D721Med (cell line): ENCODE data around the gene BRMS1L.

Source experiments
- DNase-seq: peaks from one replicate; pipeline ENCODE4 v3.0.0; 2011; ENCODE audit warnings: low spot score; ENCODE audit not compliant: insufficient read length
- FAIRE-seq: peaks from 2 replicates; lab custom pipeline; 2011; peaks lifted over from hg19 to GRCh38; lab: Jason Lieb, UNC
- CTCF ChIP-seq: IDR thresholded peaks from 2 replicates; pipeline ENCODE4 v1.5.1; 2012; ENCODE audit warnings: mild to moderate bottlenecking, control low read depth; ENCODE audit not compliant: insufficient read depth; ENCODE audit errors: missing control alignments

Gene BRMS1L

DNA sequence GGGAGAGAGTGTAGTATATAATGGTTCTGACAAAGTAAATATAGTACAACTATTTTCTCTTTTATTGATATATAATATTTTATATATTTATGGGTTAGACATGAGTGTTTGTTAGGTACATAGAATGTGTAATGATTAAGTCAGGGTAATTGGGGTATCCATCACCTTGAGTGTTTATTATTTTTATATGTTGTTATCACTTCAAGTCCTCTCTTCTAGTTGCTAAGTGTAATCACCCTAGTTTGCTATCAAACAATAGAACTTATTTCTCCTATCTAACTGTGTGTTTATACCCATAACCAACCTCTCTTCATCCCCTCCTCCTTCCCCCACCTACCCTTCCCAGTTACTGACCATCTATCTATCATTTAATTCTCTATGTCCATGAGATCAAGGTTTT, 64.2 kb downstream of the BRMS1L start:
- FAIRE-seq (no peak), DNase-seq (no peak)
- TF ChIP-seq CTCF: no peak

DNA sequence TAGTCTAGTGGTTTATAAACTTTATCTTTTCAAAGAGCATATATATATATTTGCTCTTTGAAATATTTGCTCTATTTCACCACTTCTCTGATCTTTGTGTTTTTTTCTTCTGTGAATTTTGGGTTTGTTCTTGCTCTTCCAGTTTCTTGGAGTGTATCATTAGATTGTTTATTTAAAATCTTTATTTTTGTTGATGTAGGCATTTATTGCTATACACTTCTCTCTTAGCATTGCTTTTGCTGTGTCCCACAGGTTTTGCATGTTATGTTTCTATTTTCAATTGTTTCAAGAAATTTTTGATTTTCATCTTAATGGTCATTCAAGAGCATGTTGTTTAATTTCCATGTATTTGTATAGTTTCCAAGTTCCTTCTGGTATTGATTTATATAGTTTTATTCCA, 69.1 kb downstream of the BRMS1L start:
- no peak for FAIRE-seq
- no peak for TF ChIP-seq CTCF
- no peak for DNase-seq

GRCh38 chr14:35897616-35898111, 71.5 kb downstream of the BRMS1L start:
- TF ChIP-seq CTCF: no peak
- DNase-seq: peak; percentile 25
- FAIRE-seq: no peak

- FAIRE-seq (no peak), DNase-seq (no peak)
- TF ChIP-seq CTCF: no peak
Measured at GRCh38 chr14:35898217-35898775, 72.2 kb downstream of the BRMS1L start.

GRCh38 chr14:35900741-35901140, 74.6 kb downstream of the BRMS1L start:
- DNase-seq (no peak), FAIRE-seq (no peak)
- no peak for TF ChIP-seq CTCF

DNA sequence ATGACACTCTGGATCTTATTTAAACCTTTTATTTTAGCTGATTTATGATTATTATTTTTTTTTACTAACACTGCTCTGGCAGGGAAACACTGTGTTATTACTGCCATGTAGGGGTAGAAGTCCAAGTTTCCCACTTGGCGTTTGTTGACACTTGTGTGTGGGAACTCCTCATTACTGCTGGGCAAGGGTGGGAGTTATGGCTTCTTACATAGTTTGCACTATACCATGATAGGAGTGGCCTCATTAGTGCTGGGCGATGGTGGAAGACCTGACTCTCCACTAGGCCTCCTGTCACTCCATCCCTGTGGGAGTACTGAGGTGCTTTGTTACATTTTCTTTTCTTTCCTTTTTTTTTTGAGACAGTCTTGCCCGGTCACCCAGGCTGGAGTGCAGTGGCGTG, 83.5 kb downstream of the BRMS1L start:
- TF ChIP-seq CTCF: no peak
- DNase-seq (no peak), FAIRE-seq (no peak)

DNA sequence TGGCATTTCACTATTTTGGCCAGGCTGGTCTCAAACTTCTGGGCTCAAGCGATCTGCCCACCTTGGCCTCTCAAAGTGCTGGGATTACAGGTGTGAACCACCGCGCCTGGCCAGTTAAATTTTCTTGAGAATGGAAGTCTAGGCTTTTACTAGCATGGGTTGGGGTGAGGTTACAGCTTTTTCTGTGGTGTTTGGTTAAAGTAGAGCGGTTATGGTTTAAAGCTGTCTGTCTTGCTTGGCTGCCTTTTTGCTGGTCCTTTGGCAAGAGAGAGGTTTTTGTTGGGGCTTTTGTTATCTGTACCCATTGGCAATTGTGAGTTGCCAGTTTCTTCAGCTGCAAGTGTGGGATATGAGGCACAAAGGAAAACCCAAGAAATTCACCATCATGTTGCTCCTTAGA, 84.1 kb downstream of the BRMS1L start:
- TF ChIP-seq CTCF: no peak
- DNase-seq (no peak), FAIRE-seq (no peak)
